ENCODE measurements around the gene NAA15.
"Not testable (repeated sequence)": the region's sequence is repeated elsewhere in the genome, so short reads cannot be mapped to it uniquely, and the experiment has no call there.

Gene NAA15

GRCh38 chr4:139453371-139454110, 152.2 kb downstream of the NAA15 start:
- peak; percentile 86 for DNase-seq

GRCh38 chr4:139454111-139455045, 153.1 kb downstream of the NAA15 start, which contains the start of gene RAB33B:
Gene RAB33B (plus strand): TSS chr4:139454121. CDS start chr4:139454196, 75 bp downstream.
- DNase-seq: peak; percentile 8

- DNase-seq: no peak
These were observed 153.8 kb downstream of the NAA15 start for GRCh38 chr4:139455126-139455538.

GRCh38 chr4:139457318-139457717, 156.0 kb downstream of the NAA15 start:
- DNase-seq: no peak

GRCh38 chr4:139458543-139458942, 157.2 kb downstream of the NAA15 start:
- no peak for DNase-seq

GRCh38 chr4:139458999-139459398, 157.7 kb downstream of the NAA15 start:
- DNase-seq: no peak

- no peak for DNase-seq
These were observed 159.3 kb downstream of the NAA15 start for GRCh38 chr4:139460565-139460964.

- DNase-seq: no peak
These were observed 159.8 kb downstream of the NAA15 start for GRCh38 chr4:139461022-139461628.

- not testable (repeated sequence) for DNase-seq
These were observed 163.2 kb downstream of the NAA15 start for GRCh38 chr4:139464512-139464911.

GRCh38 chr4:139465922-139466321, 164.6 kb downstream of the NAA15 start:
- no peak for DNase-seq

- not testable (repeated sequence) for DNase-seq
These were observed 167.5 kb downstream of the NAA15 start for GRCh38 chr4:139468756-139469155.

GRCh38 chr4:139469216-139469615, 167.9 kb downstream of the NAA15 start:
- no peak for DNase-seq
